A673 (cell line): ENCODE measurements around the gene EXOC6B. TPM values are rescaled to one million over a fixed set of nuclear protein-coding genes. Genes with fewer than 3 reads are reported as not detected.

Source experiments
- BruUV-seq: library from RNA; stranded (reverse); fragments of 400-500 nt; replicated peaks from 2 replicates; lab custom pipeline; 2021; lab: Mats Ljungman, UMichigan
- CTCF ChIA-PET: fragments of 300-600 bp; sonication (Branson Sonifier 250); formaldehyde crosslinking; loops from one replicate; lab custom pipeline; 2022; ENCODE audit warnings: antibody characterized with exemption; lab: Charles Lee
- POLR2A ChIA-PET: fragments of 300-600 bp; sonication (Branson Sonifier 250); formaldehyde crosslinking; loops from one replicate; lab custom pipeline; 2022; ENCODE audit warnings: antibody characterized with exemption; ENCODE audit not compliant: low non-redundant PET; lab: Charles Lee
- DNase-seq: peaks from one replicate; pipeline ENCODE4 v3.0.0-alpha.2; 2015; ENCODE audit warnings: low spot score
- H3K27ac ChIP-seq: fragments of 200-600 bp; sonication (generic); 2 replicates; pipeline ENCODE4 v1.5.1; 2016; ENCODE audit warnings: mixed run types, low read depth, mild to moderate bottlenecking, mixed read lengths, antibody characterized with exemption, low read length; ENCODE audit not compliant: poor library complexity, severe bottlenecking
- H3K27me3 ChIP-seq: fragments of 200-600 bp; sonication (generic); replicated peaks from 2 replicates; pipeline ENCODE4 v1.6.1; 2017; ENCODE audit warnings: mixed run types, low read depth, mild to moderate bottlenecking, mixed read lengths, antibody characterized with exemption, low read length; ENCODE audit not compliant: insufficient read depth, poor library complexity
- H3K36me3 ChIP-seq: fragments of 200-600 bp; sonication (generic); 2 replicates; pipeline ENCODE4 v1.6.1; 2016; ENCODE audit warnings: mixed run types, mild to moderate bottlenecking, mixed read lengths, antibody characterized with exemption, low read length; ENCODE audit not compliant: insufficient read depth, poor library complexity, severe bottlenecking
- H3K4me1 ChIP-seq: fragments of 200-600 bp; sonication (generic); 2 replicates; pipeline ENCODE4 v1.6.1; 2017; ENCODE audit warnings: mixed run types, mild to moderate bottlenecking, mixed read lengths, antibody characterized with exemption, low read length; ENCODE audit not compliant: insufficient read depth, poor library complexity, severe bottlenecking
- H3K4me3 ChIP-seq: fragments of 200-600 bp; sonication (generic); 2 replicates; pipeline ENCODE4 v1.5.1; 2016; ENCODE audit warnings: low read depth, mixed run types, mild to moderate bottlenecking, mixed read lengths, low read length; ENCODE audit not compliant: poor library complexity, severe bottlenecking
- H3K9me3 ChIP-seq: fragments of 200-600 bp; sonication (generic); 2 replicates; pipeline ENCODE4 v1.6.1; 2016; ENCODE audit warnings: mixed run types, low read depth, mild to moderate bottlenecking, mixed read lengths, antibody characterized with exemption, low read length; ENCODE audit not compliant: poor library complexity, severe bottlenecking
- CTCF ChIP-seq: fragments of 300-800, 200-600 bp; sonication (generic); conservative IDR thresholded peaks from 2 replicates; pipeline ENCODE4 v1.5.1; 2017; ENCODE audit warnings: low read depth, mild to moderate bottlenecking, antibody characterized with exemption, low read length, moderate library complexity, mixed read lengths
- EZH2 ChIP-seq: fragments of 200-600 bp; sonication (generic); IDR thresholded peaks from 2 replicates; pipeline ENCODE4 v1.6.1; 2017; ENCODE audit warnings: borderline replicate concordance, low read depth, mild to moderate bottlenecking, mixed read lengths, antibody characterized with exemption, low read length; ENCODE audit not compliant: poor library complexity, severe bottlenecking
- intact Hi-C: fragments of 100-400 bp; cut with micrococcal nuclease; formaldehyde crosslinking; loops from one replicate; pipeline ENCODE4 v1.10.0; 2022; ENCODE audit not compliant: unreplicated experiment
- total RNA-seq: library from RNA; stranded (reverse); gene quantifications from 2 replicates; pipeline ENCODE4 v1.2.3, GENCODE V29; 2021

EXOC6B gene
- total RNA-seq, 1 experiment from 2014 or later: 138 TPM

- Histone ChIP-seq H3K27me3 (no peaks in the 10 kb centered on the region), H3K4me3 (no peak overlapping the region), H3K9me3 (peaks cover 18% of the 10 kb centered on the region), H3K36me3 (peaks cover 36% of the 10 kb centered on the region), H3K27ac (no peak overlapping the region), H3K4me1 (no peaks in the 10 kb centered on the region)
- ChIA-PET POLR2A (no interaction called here), CTCF (no interaction called here)
- no peak for DNase-seq
- no TSS peak for BruUV-seq
- intact Hi-C loops: no loop called here
- TF ChIP-seq EZH2 (no peak), CTCF (no peak)
Measured at GRCh38 chr2:72438364-72438763, 387.5 kb downstream of the EXOC6B start.

DNA sequence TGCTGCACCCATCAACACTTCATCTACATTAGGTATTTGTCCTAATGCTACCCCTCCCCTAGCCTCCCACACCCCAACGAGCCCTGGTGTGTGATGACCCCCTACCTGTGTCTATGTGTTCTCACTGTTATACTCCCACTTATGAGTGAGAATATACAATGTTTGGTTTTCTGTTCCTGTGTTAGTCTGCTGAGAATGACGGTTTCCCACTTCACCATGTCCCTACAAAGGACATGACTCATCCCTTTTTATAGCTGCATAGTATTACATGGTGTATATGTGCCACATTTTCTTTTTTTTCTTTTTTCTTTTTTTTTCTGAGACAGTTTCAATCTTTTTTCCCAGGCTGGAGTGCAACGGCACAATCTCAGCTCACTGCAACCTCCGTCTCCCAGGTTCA lies 394.1 kb downstream of the EXOC6B start:
- no peaks in the 10 kb centered on the region for H3K4me1 ChIP-seq
- no TSS peak for BruUV-seq
- DNase-seq: no peak
- intact Hi-C loops: no loop called here
- TF ChIP-seq EZH2 (no peak), CTCF (no peak)
- peaks cover 16% of the 10 kb centered on the region for H3K36me3 ChIP-seq
- ChIA-PET POLR2A (no interaction called here), CTCF (no interaction called here)
- no peak overlapping the region for H3K4me3 ChIP-seq
- H3K27ac ChIP-seq: no peak overlapping the region
- no peaks in the 10 kb centered on the region for H3K27me3 ChIP-seq
- H3K9me3 ChIP-seq: peaks cover 6% of the 10 kb centered on the region

DNA sequence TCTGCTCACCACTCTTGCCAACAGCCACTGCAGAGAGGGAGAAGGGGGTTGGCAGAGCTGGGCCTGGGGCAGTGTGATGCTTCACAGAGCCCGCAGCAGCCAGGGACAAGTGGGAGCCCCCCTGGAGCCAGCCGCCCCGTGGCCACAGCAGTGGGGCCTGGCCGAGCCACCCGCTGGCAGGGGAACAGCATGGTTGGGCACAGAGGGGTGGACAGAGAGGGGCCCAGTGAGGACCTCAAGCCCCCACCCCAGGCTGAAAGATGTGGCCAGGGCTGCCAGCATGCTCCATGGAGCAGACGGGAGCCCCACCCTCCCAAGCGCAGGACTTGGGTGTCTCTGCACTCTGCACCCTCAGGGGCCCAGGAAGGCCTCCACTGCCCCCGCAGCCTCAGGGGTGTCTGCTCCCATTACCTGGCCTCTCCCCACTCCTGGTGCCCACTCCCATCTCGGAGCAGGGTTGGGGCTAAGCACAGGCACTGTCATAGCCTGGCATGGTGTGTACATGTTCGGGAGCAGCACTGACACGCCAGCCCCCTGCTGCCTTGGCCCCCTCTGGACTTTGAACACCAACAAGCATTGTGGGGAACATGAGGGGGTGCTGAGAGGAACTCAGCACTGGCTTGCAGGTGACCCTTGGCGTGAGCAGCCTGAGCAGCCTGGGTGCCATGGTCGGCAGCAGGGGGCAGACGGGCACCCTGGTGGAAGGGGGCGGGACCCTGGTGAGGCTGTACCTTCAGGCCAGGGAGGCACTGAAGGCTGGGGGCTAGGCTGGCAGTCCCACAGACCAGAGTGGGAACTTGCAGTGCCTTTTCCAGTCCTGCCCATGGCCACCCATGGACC lies 398.6 kb downstream of the EXOC6B start:
- no peak for DNase-seq
- Histone ChIP-seq H3K36me3 (peaks cover 24% of the 10 kb centered on the region), H3K27me3 (no peaks in the 10 kb centered on the region), H3K27ac (no peak overlapping the region), H3K9me3 (no peaks in the 10 kb centered on the region), H3K4me1 (peaks cover 6% of the 10 kb centered on the region), H3K4me3 (no peak overlapping the region)
- no TSS peak for BruUV-seq
- TF ChIP-seq EZH2 (no peak), CTCF (no peak)
- intact Hi-C loops: no loop called here
- CTCF ChIA-PET: no interaction called here
- POLR2A ChIA-PET: no interaction called here
